Dendritic cell treated with granulocyte-macrophage colony-stimulating factor and Interleukin-4, amounts not matched to agents 40 ng/mL and 50 ng/mL, for 4 days (primary cell): ENCODE measurements around the gene WFDC2.

ENCODE experiments used
- H3K27ac Mint-ChIP-seq: one replicate; pipeline ENCODE4 v1.8.0; 2022; ENCODE audit warnings: mild to moderate bottlenecking, mixed read lengths
- H3K27me3 Mint-ChIP-seq: one replicate; pipeline ENCODE4 v1.8.0; 2022; ENCODE audit warnings: mild to moderate bottlenecking, mixed read lengths
- H3K36me3 Mint-ChIP-seq: one replicate; pipeline ENCODE4 v1.8.0; 2022; ENCODE audit warnings: low read depth, mixed read lengths
- H3K4me1 Mint-ChIP-seq: one replicate; pipeline ENCODE4 v1.8.0; 2022; ENCODE audit warnings: low read depth, mixed read lengths
- H3K4me3 Mint-ChIP-seq: one replicate; pipeline ENCODE4 v1.8.0; 2022; ENCODE audit warnings: mild to moderate bottlenecking, moderate library complexity, mixed read lengths
- H3K9me3 Mint-ChIP-seq: one replicate; pipeline ENCODE4 v1.8.0; 2022; ENCODE audit warnings: mixed read lengths
- intact Hi-C: fragments of 100-400 bp; cut with micrococcal nuclease; formaldehyde crosslinking; loops from one replicate; pipeline ENCODE4 v1.15.0; 2022

WFDC2 gene

GRCh38 chr20:45495501-45495941 is 26.0 kb downstream of the WFDC2 start:
- H3K27me3 Mint-ChIP-seq: peaks cover 18% of the 10 kb centered on the region
- intact Hi-C loops: no loop called here
- H3K27ac Mint-ChIP-seq: no peak overlapping the region
- no peak overlapping the region for H3K4me3 Mint-ChIP-seq
- no peaks in the 10 kb centered on the region for H3K9me3 Mint-ChIP-seq
- H3K4me1 Mint-ChIP-seq: peaks cover 26% of the 10 kb centered on the region
- no peaks in the 10 kb centered on the region for H3K36me3 Mint-ChIP-seq

GRCh38 chr20:45496166-45496565 is 26.6 kb downstream of the WFDC2 start:
- Mint-ChIP-seq H3K4me3 (no peak overlapping the region), H3K27ac (no peak overlapping the region), H3K36me3 (no peaks in the 10 kb centered on the region), H3K9me3 (no peaks in the 10 kb centered on the region), H3K4me1 (peaks cover 26% of the 10 kb centered on the region), H3K27me3 (peaks cover 21% of the 10 kb centered on the region)
- intact Hi-C loops: no loop called here

GRCh38 chr20:45497971-45498494 is 28.5 kb downstream of the WFDC2 start:
- Mint-ChIP-seq H3K27ac (no peak overlapping the region), H3K4me1 (peaks cover 26% of the 10 kb centered on the region), H3K4me3 (no peak overlapping the region), H3K36me3 (no peaks in the 10 kb centered on the region), H3K9me3 (no peaks in the 10 kb centered on the region), H3K27me3 (peaks cover 31% of the 10 kb centered on the region)
- intact Hi-C loops: no loop called here

- Mint-ChIP-seq H3K9me3 (no peaks in the 10 kb centered on the region), H3K36me3 (no peaks in the 10 kb centered on the region), H3K27ac (no peak overlapping the region), H3K27me3 (peaks cover 38% of the 10 kb centered on the region), H3K4me1 (peaks cover 20% of the 10 kb centered on the region), H3K4me3 (no peak overlapping the region)
- intact Hi-C loops: no loop called here
Measured at GRCh38 chr20:45500022-45500421, 30.5 kb downstream of the WFDC2 start.

- peaks cover 43% of the 10 kb centered on the region for H3K27me3 Mint-ChIP-seq
- intact Hi-C loops: no loop called here
- no peak overlapping the region for H3K27ac Mint-ChIP-seq
- H3K36me3 Mint-ChIP-seq: no peaks in the 10 kb centered on the region
- no peak overlapping the region for H3K4me3 Mint-ChIP-seq
- no peaks in the 10 kb centered on the region for H3K9me3 Mint-ChIP-seq
- H3K4me1 Mint-ChIP-seq: peaks cover 6% of the 10 kb centered on the region
Measured at GRCh38 chr20:45501600-45501999, 32.0 kb downstream of the WFDC2 start.

GRCh38 chr20:45502561-45502960 is 33.0 kb downstream of the WFDC2 start:
- Mint-ChIP-seq H3K36me3 (no peaks in the 10 kb centered on the region), H3K27me3 (peaks cover 41% of the 10 kb centered on the region), H3K4me1 (no peaks in the 10 kb centered on the region), H3K9me3 (no peaks in the 10 kb centered on the region), H3K27ac (no peak overlapping the region), H3K4me3 (no peak overlapping the region)
- intact Hi-C loops: no loop called here

- Mint-ChIP-seq H3K4me3 (no peak overlapping the region), H3K4me1 (no peaks in the 10 kb centered on the region), H3K27ac (no peak overlapping the region), H3K27me3 (peaks cover 39% of the 10 kb centered on the region), H3K9me3 (no peaks in the 10 kb centered on the region), H3K36me3 (no peaks in the 10 kb centered on the region)
- intact Hi-C loops: no loop called here
Measured at GRCh38 chr20:45503403-45503802, 33.9 kb downstream of the WFDC2 start.

GRCh38 chr20:45506398-45506797 is 36.8 kb downstream of the WFDC2 start:
- H3K36me3 Mint-ChIP-seq: no peaks in the 10 kb centered on the region
- H3K27ac Mint-ChIP-seq: no peak overlapping the region
- H3K4me3 Mint-ChIP-seq: no peak overlapping the region
- peaks cover 23% of the 10 kb centered on the region for H3K27me3 Mint-ChIP-seq
- intact Hi-C loops: no loop called here
- H3K9me3 Mint-ChIP-seq: no peaks in the 10 kb centered on the region
- H3K4me1 Mint-ChIP-seq: no peaks in the 10 kb centered on the region

GRCh38 chr20:45507011-45507820 is 37.7 kb downstream of the WFDC2 start:
- peaks cover 24% of the 10 kb centered on the region for H3K27me3 Mint-ChIP-seq
- no peaks in the 10 kb centered on the region for H3K36me3 Mint-ChIP-seq
- no peak overlapping the region for H3K27ac Mint-ChIP-seq

GRCh38 chr20:45508068-45508886 is 38.7 kb downstream of the WFDC2 start:
- Mint-ChIP-seq H3K4me3 (no peak overlapping the region), H3K27ac (no peak overlapping the region), H3K4me1 (no peaks in the 10 kb centered on the region), H3K9me3 (no peaks in the 10 kb centered on the region), H3K27me3 (peaks cover 21% of the 10 kb centered on the region), H3K36me3 (no peaks in the 10 kb centered on the region)
- intact Hi-C loops: no loop called here

More at GRCh38 chr20:45507011-45507820, 37.7 kb downstream of the WFDC2 start:
- Mint-ChIP-seq H3K9me3 (no peaks in the 10 kb centered on the region), H3K4me3 (no peak overlapping the region), H3K4me1 (no peaks in the 10 kb centered on the region)
- intact Hi-C loops: no loop called here

GRCh38 chr20:45509091-45509490 is 39.5 kb downstream of the WFDC2 start:
- Mint-ChIP-seq H3K9me3 (no peaks in the 10 kb centered on the region), H3K27me3 (peaks cover 23% of the 10 kb centered on the region), H3K4me3 (no peak overlapping the region), H3K36me3 (no peaks in the 10 kb centered on the region), H3K4me1 (no peaks in the 10 kb centered on the region), H3K27ac (no peak overlapping the region)
- intact Hi-C loops: no loop called here

- no peak overlapping the region for H3K4me3 Mint-ChIP-seq
- H3K27ac Mint-ChIP-seq: no peak overlapping the region
- no peaks in the 10 kb centered on the region for H3K9me3 Mint-ChIP-seq
- no peaks in the 10 kb centered on the region for H3K36me3 Mint-ChIP-seq
- no peaks in the 10 kb centered on the region for H3K4me1 Mint-ChIP-seq
- intact Hi-C loops: no loop called here
- peaks cover 26% of the 10 kb centered on the region for H3K27me3 Mint-ChIP-seq
Measured at GRCh38 chr20:45510242-45510862, 40.8 kb downstream of the WFDC2 start.

- no peaks in the 10 kb centered on the region for H3K4me1 Mint-ChIP-seq
- no peaks in the 10 kb centered on the region for H3K36me3 Mint-ChIP-seq
- peaks cover 26% of the 10 kb centered on the region for H3K27me3 Mint-ChIP-seq
- no peak within 1 kb of the TSS for H3K27ac Mint-ChIP-seq
- intact Hi-C loops: no loop called here
- no peak within 1 kb of the TSS for H3K4me3 Mint-ChIP-seq
- H3K9me3 Mint-ChIP-seq: no peaks in the 10 kb centered on the region
Measured at GRCh38 chr20:45515147-45515913, 45.8 kb downstream of the WFDC2 start, which contains the start of gene SPINT3. Gene SPINT3, minus strand, starts transcription at chr20:45515622. Its CDS starts 14 bp downstream, at chr20:45515608.
